ENCODE results near the gene MARCHF10. TPM values are rescaled to one million over a fixed set of nuclear protein-coding genes. Genes with fewer than 3 reads are reported as not detected.

MARCHF10 gene
- total RNA-seq, 2 experiments from 2014 or later = not detected

GRCh38 chr17:62670202-62670821 lies 137.8 kb downstream of the MARCHF10 start:
- Mint-ChIP-seq H3K9me3 (no peaks in the 10 kb centered on the region), H3K36me3 (no peaks in the 10 kb centered on the region), H3K4me3 (no peak overlapping the region), H3K27ac (no peak overlapping the region), H3K4me1 (peaks cover 9% of the 10 kb centered on the region), H3K27me3 (no peaks in the 10 kb centered on the region)
- no peak for DNase-seq

GRCh38 chr17:62668091-62668804 lies 139.9 kb downstream of the MARCHF10 start:
- Mint-ChIP-seq H3K36me3 (no peaks in the 10 kb centered on the region), H3K27me3 (no peaks in the 10 kb centered on the region), H3K4me3 (no peak overlapping the region), H3K9me3 (no peaks in the 10 kb centered on the region), H3K27ac (no peak overlapping the region), H3K4me1 (peaks cover 9% of the 10 kb centered on the region)
- DNase-seq = no peak

- DNase-seq = no peak
- no peaks in the 10 kb centered on the region for H3K36me3 Mint-ChIP-seq
- no peaks in the 10 kb centered on the region for H3K27me3 Mint-ChIP-seq
- H3K9me3 Mint-ChIP-seq = no peaks in the 10 kb centered on the region
- H3K4me1 Mint-ChIP-seq = peaks cover 8% of the 10 kb centered on the region
- no peak overlapping the region for H3K4me3 Mint-ChIP-seq
- H3K27ac Mint-ChIP-seq = no peak overlapping the region
These were observed 141.1 kb downstream of the MARCHF10 start for GRCh38 chr17:62666801-62667591.

GRCh38 chr17:62666061-62666800 lies 141.9 kb downstream of the MARCHF10 start:
- H3K9me3 Mint-ChIP-seq = peaks cover 3% of the 10 kb centered on the region
- peaks cover 8% of the 10 kb centered on the region for H3K4me1 Mint-ChIP-seq
- H3K27me3 Mint-ChIP-seq = no peaks in the 10 kb centered on the region
- H3K27ac Mint-ChIP-seq = no peak overlapping the region
- no peak overlapping the region for H3K4me3 Mint-ChIP-seq
- H3K36me3 Mint-ChIP-seq = peaks cover 2% of the 10 kb centered on the region
- DNase-seq = no peak

GRCh38 chr17:62665599-62665998 lies 142.5 kb downstream of the MARCHF10 start:
- no peak overlapping the region for H3K27ac Mint-ChIP-seq
- no peak overlapping the region for H3K4me3 Mint-ChIP-seq
- no peaks in the 10 kb centered on the region for H3K27me3 Mint-ChIP-seq
- no peak for DNase-seq
- peaks cover 8% of the 10 kb centered on the region for H3K4me1 Mint-ChIP-seq
- H3K9me3 Mint-ChIP-seq = peaks cover 10% of the 10 kb centered on the region
- peaks cover 2% of the 10 kb centered on the region for H3K36me3 Mint-ChIP-seq

- Mint-ChIP-seq H3K4me3 (no peak overlapping the region), H3K9me3 (peaks cover 16% of the 10 kb centered on the region), H3K27ac (no peak overlapping the region), H3K27me3 (no peaks in the 10 kb centered on the region), H3K36me3 (peaks cover 6% of the 10 kb centered on the region), H3K4me1 (peaks cover 8% of the 10 kb centered on the region)
- DNase-seq = no peak
These were observed 143.6 kb downstream of the MARCHF10 start for GRCh38 chr17:62664336-62665120.

GRCh38 chr17:62663304-62663703 lies 144.8 kb downstream of the MARCHF10 start:
- no peak for DNase-seq
- no peaks in the 10 kb centered on the region for H3K27me3 Mint-ChIP-seq
- no peak overlapping the region for H3K27ac Mint-ChIP-seq
- peaks cover 3% of the 10 kb centered on the region for H3K4me1 Mint-ChIP-seq
- peaks cover 7% of the 10 kb centered on the region for H3K36me3 Mint-ChIP-seq
- H3K9me3 Mint-ChIP-seq = peaks cover 17% of the 10 kb centered on the region
- H3K4me3 Mint-ChIP-seq = no peak overlapping the region

GRCh38 chr17:62662855-62663254 lies 145.3 kb downstream of the MARCHF10 start:
- Mint-ChIP-seq H3K27ac (no peak overlapping the region), H3K4me3 (no peak overlapping the region), H3K9me3 (peaks cover 17% of the 10 kb centered on the region), H3K27me3 (no peaks in the 10 kb centered on the region), H3K36me3 (peaks cover 8% of the 10 kb centered on the region), H3K4me1 (peaks cover 2% of the 10 kb centered on the region)
- no peak for DNase-seq

- Mint-ChIP-seq H3K4me3 (no peak overlapping the region), H3K4me1 (no peaks in the 10 kb centered on the region), H3K9me3 (peaks cover 17% of the 10 kb centered on the region), H3K36me3 (peaks cover 8% of the 10 kb centered on the region), H3K27me3 (peaks cover 1% of the 10 kb centered on the region), H3K27ac (no peak overlapping the region)
- no peak for DNase-seq
These were observed 146.8 kb downstream of the MARCHF10 start for GRCh38 chr17:62661337-62661736.

GRCh38 chr17:62660629-62661118 lies 147.4 kb downstream of the MARCHF10 start:
- H3K4me1 Mint-ChIP-seq = no peaks in the 10 kb centered on the region
- DNase-seq = no peak
- no peak overlapping the region for H3K4me3 Mint-ChIP-seq
- peaks cover 17% of the 10 kb centered on the region for H3K9me3 Mint-ChIP-seq
- no peak overlapping the region for H3K27ac Mint-ChIP-seq
- H3K36me3 Mint-ChIP-seq = peaks cover 8% of the 10 kb centered on the region
- H3K27me3 Mint-ChIP-seq = peaks cover 8% of the 10 kb centered on the region

GRCh38 chr17:62658136-62658920 lies 149.8 kb downstream of the MARCHF10 start:
- Mint-ChIP-seq H3K4me1 (peaks cover 9% of the 10 kb centered on the region), H3K4me3 (no peak overlapping the region), H3K36me3 (peaks cover 8% of the 10 kb centered on the region), H3K9me3 (peaks cover 17% of the 10 kb centered on the region), H3K27me3 (peaks cover 14% of the 10 kb centered on the region), H3K27ac (no peak overlapping the region)
- DNase-seq = no peak

- peaks cover 9% of the 10 kb centered on the region for H3K4me1 Mint-ChIP-seq
- DNase-seq = no peak
- H3K4me3 Mint-ChIP-seq = no peak overlapping the region
- peaks cover 14% of the 10 kb centered on the region for H3K27me3 Mint-ChIP-seq
- no peak overlapping the region for H3K27ac Mint-ChIP-seq
- H3K9me3 Mint-ChIP-seq = peaks cover 17% of the 10 kb centered on the region
- H3K36me3 Mint-ChIP-seq = peaks cover 8% of the 10 kb centered on the region
These were observed 150.4 kb downstream of the MARCHF10 start for GRCh38 chr17:62657690-62658089.

- Mint-ChIP-seq H3K27me3 (peaks cover 14% of the 10 kb centered on the region), H3K27ac (no peak overlapping the region), H3K36me3 (peaks cover 8% of the 10 kb centered on the region), H3K4me3 (no peak overlapping the region), H3K9me3 (peaks cover 17% of the 10 kb centered on the region), H3K4me1 (peaks cover 13% of the 10 kb centered on the region)
- no peak for DNase-seq
These were observed 150.9 kb downstream of the MARCHF10 start for GRCh38 chr17:62657145-62657665.
